Sigmoid colon (tissue), 3 donors: ENCODE measurements around the gene ACYP2.

Experiments used
- POLR2A ChIP-seq, 2 donors: fragments of 450-650 bp; IDR thresholded peaks; one replicate each; pipeline ENCODE4 v1.6.1; 2016; ENCODE audit warnings: antibody characterized with exemption in 2 of 2, mild to moderate bottlenecking in 2 of 2, moderate library complexity in 2 of 2
- TF ChIP-seq, protein P1 (sequence below), 4 experiments: fragments of 450-650 bp in 3 of 4; fragments of 200-600 bp in 1 of 4; IDR thresholded peaks; one replicate each; pipeline ENCODE4 v1.5.1; 2016 to 2019; ENCODE audit warnings: antibody characterized with exemption in 4 of 4, mild to moderate bottlenecking in 3 of 4, moderate library complexity in 2 of 4

DNA sequence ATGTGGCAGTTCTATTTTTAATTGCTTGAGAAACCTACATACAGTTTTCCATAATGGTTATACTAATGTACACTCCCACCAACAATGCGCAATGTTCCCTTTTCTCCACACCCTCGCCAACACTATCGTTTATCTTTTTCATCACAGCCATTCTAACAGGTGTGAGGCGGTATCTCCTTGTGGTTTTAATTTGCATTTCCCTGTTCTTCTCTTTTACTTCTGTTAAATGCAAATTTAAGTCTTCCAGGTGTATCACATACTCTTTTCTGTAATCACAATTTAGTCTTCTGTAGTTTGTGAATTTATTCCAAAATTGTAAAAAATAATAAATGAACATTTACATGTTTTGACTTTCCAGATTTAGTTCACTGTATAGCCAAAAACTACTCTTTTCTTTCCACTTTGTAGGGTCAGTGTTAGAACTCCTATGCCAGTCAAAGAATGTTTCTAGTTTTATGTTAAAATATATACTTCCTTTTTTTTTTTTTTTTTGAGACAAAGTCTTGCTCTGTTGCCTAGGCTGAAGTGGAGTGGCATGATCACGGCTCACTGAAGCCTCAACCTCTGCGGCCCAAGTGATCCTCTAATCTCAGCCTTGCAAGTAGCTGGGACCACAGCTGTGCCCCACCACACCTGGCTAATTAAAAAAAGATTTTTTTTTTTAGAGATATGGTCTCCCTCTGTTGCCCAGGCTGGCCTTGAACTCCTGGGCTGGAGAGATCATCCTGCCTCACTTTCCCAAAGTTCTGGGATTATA, 15.4 kb upstream of the ACYP2 start:
- TF ChIP-seq, protein P1, sequence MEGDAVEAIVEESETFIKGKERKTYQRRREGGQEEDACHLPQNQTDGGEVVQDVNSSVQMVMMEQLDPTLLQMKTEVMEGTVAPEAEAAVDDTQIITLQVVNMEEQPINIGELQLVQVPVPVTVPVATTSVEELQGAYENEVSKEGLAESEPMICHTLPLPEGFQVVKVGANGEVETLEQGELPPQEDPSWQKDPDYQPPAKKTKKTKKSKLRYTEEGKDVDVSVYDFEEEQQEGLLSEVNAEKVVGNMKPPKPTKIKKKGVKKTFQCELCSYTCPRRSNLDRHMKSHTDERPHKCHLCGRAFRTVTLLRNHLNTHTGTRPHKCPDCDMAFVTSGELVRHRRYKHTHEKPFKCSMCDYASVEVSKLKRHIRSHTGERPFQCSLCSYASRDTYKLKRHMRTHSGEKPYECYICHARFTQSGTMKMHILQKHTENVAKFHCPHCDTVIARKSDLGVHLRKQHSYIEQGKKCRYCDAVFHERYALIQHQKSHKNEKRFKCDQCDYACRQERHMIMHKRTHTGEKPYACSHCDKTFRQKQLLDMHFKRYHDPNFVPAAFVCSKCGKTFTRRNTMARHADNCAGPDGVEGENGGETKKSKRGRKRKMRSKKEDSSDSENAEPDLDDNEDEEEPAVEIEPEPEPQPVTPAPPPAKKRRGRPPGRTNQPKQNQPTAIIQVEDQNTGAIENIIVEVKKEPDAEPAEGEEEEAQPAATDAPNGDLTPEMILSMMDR (IDR thresholded peaks at IDR 0.05): no peak
- TF ChIP-seq POLR2A (IDR thresholded peaks at IDR 0.05): no peak
